ENCODE data around the gene KLRG1. TPM values are rescaled to one million over a fixed set of nuclear protein-coding genes. Genes with fewer than 3 reads are reported as not detected.

Gene KLRG1
- polyA plus RNA-seq, 4 donors = 1.5 to 3.3 (median 2.6) TPM

- no peak for DNase-seq (ENCODE audit: low read depth in 4 of 4, low spot score in 3 of 4)
These were observed 9.2 kb upstream of the KLRG1 start for GRCh38 chr12:8980137-8980536.

- DNase-seq (ENCODE audit: low read depth in 4 of 4, low spot score in 3 of 4) = no peak
These were observed 4.1 kb upstream of the KLRG1 start for GRCh38 chr12:8985213-8985754.

GRCh38 chr12:8987163-8987562, 2.2 kb upstream of the KLRG1 start:
- DNase-seq (ENCODE audit: low read depth in 4 of 4, low spot score in 3 of 4) = no peak

GRCh38 chr12:8987685-8988084, 1.7 kb upstream of the KLRG1 start:
- DNase-seq (ENCODE audit: low read depth in 4 of 4, low spot score in 3 of 4) = no peak

- DNase-seq (ENCODE audit: low read depth in 4 of 4, low spot score in 3 of 4) = no peak
These were observed 2.3 kb downstream of the KLRG1 start for GRCh38 chr12:8991371-8992345.

- DNase-seq (ENCODE audit: low read depth in 4 of 4, low spot score in 3 of 4) = no peak
These were observed 4.5 kb downstream of the KLRG1 start for GRCh38 chr12:8993827-8994226.

GRCh38 chr12:8995021-8995775, 5.9 kb downstream of the KLRG1 start:
- no peak for DNase-seq (ENCODE audit: low read depth in 4 of 4, low spot score in 3 of 4)

- no peak for DNase-seq (ENCODE audit: low read depth in 4 of 4, low spot score in 3 of 4)
These were observed 7.5 kb downstream of the KLRG1 start for GRCh38 chr12:8996682-8997405.

GRCh38 chr12:9001233-9001632, 11.9 kb downstream of the KLRG1 start:
- DNase-seq (ENCODE audit: low read depth in 4 of 4, low spot score in 3 of 4) = no peak

GRCh38 chr12:9002335-9002734, 13.0 kb downstream of the KLRG1 start:
- no peak for DNase-seq (ENCODE audit: low read depth in 4 of 4, low spot score in 3 of 4)

GRCh38 chr12:9022592-9022991, 33.2 kb downstream of the KLRG1 start:
- DNase-seq (ENCODE audit: low read depth in 4 of 4, low spot score in 3 of 4) = no peak

- no peak for DNase-seq (ENCODE audit: low read depth in 4 of 4, low spot score in 3 of 4)
These were observed 35.2 kb downstream of the KLRG1 start for GRCh38 chr12:9024512-9024911.

- DNase-seq (ENCODE audit: low read depth in 4 of 4, low spot score in 3 of 4) = no peak
These were observed 38.1 kb downstream of the KLRG1 start for GRCh38 chr12:9027161-9028059.

GRCh38 chr12:9030776-9031175, 41.4 kb downstream of the KLRG1 start:
- no peak for DNase-seq (ENCODE audit: low read depth in 4 of 4, low spot score in 3 of 4)

GRCh38 chr12:9032202-9032964, 43.0 kb downstream of the KLRG1 start:
- no peak for DNase-seq (ENCODE audit: low read depth in 4 of 4, low spot score in 3 of 4)

- no peak for DNase-seq (ENCODE audit: low read depth in 4 of 4, low spot score in 3 of 4)
These were observed 44.0 kb downstream of the KLRG1 start for GRCh38 chr12:9033265-9033887.

GRCh38 chr12:9034095-9034494, 44.7 kb downstream of the KLRG1 start:
- DNase-seq (ENCODE audit: low read depth in 4 of 4, low spot score in 3 of 4) = no peak

- no peak for DNase-seq (ENCODE audit: low read depth in 4 of 4, low spot score in 3 of 4)
These were observed 46.9 kb downstream of the KLRG1 start for GRCh38 chr12:9036227-9036626.

All from right renal pelvis (tissue), 4 donors.